ENCODE measurements around the gene BCAR3. TPM values are rescaled to one million over a fixed set of nuclear protein-coding genes. Genes with fewer than 3 reads are reported as not detected.

BCAR3 gene
- total RNA-seq, 1 experiment from 2014 or later: 33.9 TPM

GRCh38 chr1:93565496-93566206, 116.0 kb downstream of the BCAR3 start:
- in situ Hi-C loops (cut with HindIII; ENCODE audit: low pct_unique_long_range_greater_than_20kb, low sequenced_read_pairs) (no loop called here), intact Hi-C loops (cut with micrococcal nuclease; ENCODE audit: unreplicated experiment) (no loop called here)
- H3K4me3 ChIP-seq (ENCODE audit: low read depth in 2 of 2, low read length in 2 of 2): no peak overlapping the region
- TF ChIP-seq POLR2AphosphoS5 (IDR thresholded peaks at IDR 0.05; ENCODE audit: low read depth, low read length) (no peak), REST (IDR thresholded peaks at IDR 0.05; ENCODE audit: insufficient read depth in 1 of 2, low read depth in 2 of 2, low read length in 1 of 2) (no peak), SIN3A (IDR thresholded peaks at IDR 0.05; ENCODE audit: borderline replicate concordance, insufficient read depth, low read depth, low read length) (no peak), TCF7L2 (IDR thresholded peaks at IDR 0.05; ENCODE audit: low read depth, low read length) (no peak), CTCF (IDR thresholded peaks at IDR 0.05) (no peak)
- peaks cover 5% of the 10 kb centered on the region for H3K36me3 ChIP-seq (ENCODE audit: control insufficient read depth, insufficient read depth, low read length)
- H3K27ac ChIP-seq (ENCODE audit: low read length): no peak overlapping the region
- no peaks in the 10 kb centered on the region; the same call in 1 of the 2 replicates for H3K4me1 ChIP-seq (ENCODE audit: control insufficient read depth, insufficient read depth, low read length)
- no peaks in the 10 kb centered on the region for H3K9me3 ChIP-seq (ENCODE audit: control insufficient read depth, insufficient read depth, low read depth, low read length)
- H3K27me3 ChIP-seq (ENCODE audit: control insufficient read depth, insufficient read depth, low read length): no peaks in the 10 kb centered on the region
- CTCF ChIA-PET: no interaction called here
- DNase-seq (ENCODE audit: low read depth, low spot score): no peak
- BruUV-seq (replicated peaks): no TSS peak
- POLR2A ChIA-PET: no interaction called here
- no peak for ATAC-seq

- POLR2A ChIA-PET: no interaction called here
- peaks cover 3% of the 10 kb centered on the region; the same call in 1 of the 2 replicates for H3K36me3 ChIP-seq (ENCODE audit: control insufficient read depth, insufficient read depth, low read length)
Measured at GRCh38 chr1:93559695-93560094, 121.9 kb downstream of the BCAR3 start.

More at GRCh38 chr1:93559695-93560094, 121.9 kb downstream of the BCAR3 start:
- no peaks in the 10 kb centered on the region for H3K27me3 ChIP-seq (ENCODE audit: control insufficient read depth, insufficient read depth, low read length)
- H3K9me3 ChIP-seq (ENCODE audit: control insufficient read depth, insufficient read depth, low read depth, low read length): no peaks in the 10 kb centered on the region
- in situ Hi-C loops (cut with HindIII; ENCODE audit: low pct_unique_long_range_greater_than_20kb, low sequenced_read_pairs): no loop called here
- peaks cover 6% of the 10 kb centered on the region for H3K4me1 ChIP-seq (ENCODE audit: control insufficient read depth, insufficient read depth, low read length)
- ATAC-seq (no peak), DNase-seq (ENCODE audit: low read depth, low spot score) (no peak)
- CTCF ChIA-PET: no interaction called here
- H3K27ac ChIP-seq (ENCODE audit: low read length): no peak overlapping the region
- intact Hi-C loops (cut with micrococcal nuclease; ENCODE audit: unreplicated experiment): no loop called here
- no TSS peak for BruUV-seq (replicated peaks)
- H3K4me3 ChIP-seq (ENCODE audit: low read depth in 2 of 2, low read length in 2 of 2): no peak overlapping the region
- TF ChIP-seq CTCF (IDR thresholded peaks at IDR 0.05) (no peak), TCF7L2 (IDR thresholded peaks at IDR 0.05; ENCODE audit: low read depth, low read length) (no peak), REST (IDR thresholded peaks at IDR 0.05; ENCODE audit: insufficient read depth in 1 of 2, low read depth in 2 of 2, low read length in 1 of 2) (no peak), SIN3A (IDR thresholded peaks at IDR 0.05; ENCODE audit: borderline replicate concordance, insufficient read depth, low read depth, low read length) (no peak), POLR2AphosphoS5 (IDR thresholded peaks at IDR 0.05; ENCODE audit: low read depth, low read length) (no peak)

Measured in Panc1 (cell line).